ENCODE measurements around the gene KRTAP5-9.
"Not testable (repeated sequence)": the region's sequence is repeated elsewhere in the genome, so short reads cannot be mapped to it uniquely, and the experiment has no call there.

KRTAP5-9 gene

GRCh38 chr11:71588822-71589545 lies 40.8 kb downstream of the KRTAP5-9 start:
- DNase-seq: not testable (repeated sequence)

DNA sequence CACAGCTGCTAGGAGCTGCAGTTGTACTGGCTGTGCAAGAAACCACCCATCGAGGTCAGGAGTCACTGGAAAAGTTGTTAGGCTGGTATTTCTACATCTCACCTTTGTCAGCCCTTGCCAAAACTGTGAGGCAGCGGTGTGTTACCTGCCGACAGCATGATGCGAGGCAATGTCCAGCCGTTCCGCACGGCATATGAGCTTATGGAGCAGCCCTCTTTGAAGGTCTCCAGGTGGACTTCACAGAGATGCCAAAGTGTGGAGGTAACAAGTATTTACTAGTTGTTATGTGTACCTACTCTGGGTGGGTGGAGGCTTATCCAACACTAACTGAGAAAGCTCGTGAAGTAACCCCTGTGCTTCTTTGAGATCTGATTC lies 41.3 kb downstream of the KRTAP5-9 start:
- DNase-seq: not testable (repeated sequence)
